Esophagus squamous epithelium (tissue), 4 donors: ENCODE data around the gene EPS15.

Experiments used
- CTCF ChIP-seq, 6 experiments: fragments of 450-650 bp in 4 of 6; fragments of 200-600 bp in 2 of 6; sonication (generic) in 2 of 6; IDR thresholded peaks; one replicate each; pipeline ENCODE4 v1.5.1; 2016 to 2019; ENCODE audit warnings: antibody characterized with exemption in 6 of 6, mild to moderate bottlenecking in 4 of 6, moderate library complexity in 4 of 6
- POLR2A ChIP-seq, 4 donors: fragments of 450-650 bp; IDR thresholded peaks; one replicate each; pipeline ENCODE4 v1.6.1; 2017; ENCODE audit warnings: antibody characterized with exemption in 4 of 4, mild to moderate bottlenecking in 4 of 4, moderate library complexity in 3 of 4

DNA sequence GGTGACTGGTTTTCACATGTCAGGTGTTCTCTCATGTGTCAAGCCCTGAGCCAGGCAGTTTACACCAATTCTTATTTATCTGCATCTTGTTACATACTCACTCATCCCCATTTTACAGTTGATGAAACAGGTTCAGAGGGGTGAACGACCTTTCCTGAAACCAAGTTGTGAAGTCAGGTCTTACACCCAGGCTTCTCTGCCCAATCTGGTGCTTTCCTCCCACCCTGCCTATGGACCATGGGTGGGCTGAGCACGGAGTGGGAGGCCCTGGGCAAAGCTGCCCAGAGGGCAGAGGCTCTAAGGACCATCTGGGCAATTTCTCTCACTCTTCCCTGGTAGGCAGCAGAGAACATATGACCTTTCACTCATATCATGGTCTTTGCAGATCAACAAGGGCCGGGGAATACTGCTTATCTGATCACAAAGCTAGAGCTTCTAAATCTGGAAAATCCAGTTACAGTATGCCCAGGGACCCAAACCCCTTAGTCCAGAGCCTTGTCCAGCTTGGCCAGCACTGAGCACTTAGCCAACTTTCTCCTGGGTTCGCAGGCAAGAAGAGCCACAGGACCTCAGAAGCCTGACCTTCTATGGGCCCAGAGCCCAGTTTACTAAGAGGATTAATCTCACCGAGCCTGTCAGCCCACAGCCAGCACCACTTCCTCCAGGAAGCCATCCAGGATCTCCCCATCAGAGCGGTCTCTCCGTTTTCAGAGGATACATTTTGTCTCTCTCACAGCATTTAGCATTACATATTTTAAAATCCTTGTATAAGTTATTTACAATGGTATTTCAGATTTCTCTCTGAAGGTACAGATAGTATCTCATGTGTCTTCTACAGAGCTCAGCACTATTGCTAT is 172.8 kb downstream of the EPS15 start:
- TF ChIP-seq CTCF (IDR thresholded peaks at IDR 0.05): no peak
- TF ChIP-seq POLR2A (IDR thresholded peaks at IDR 0.05): no peak
